ENCODE data around the gene SCIN. TPM values are rescaled to one million over a fixed set of nuclear protein-coding genes. Genes with fewer than 3 reads are reported as not detected.

The SCIN gene
- total RNA-seq, 1 donor from 2014 or later = 0.26 TPM

GRCh38 chr7:12594122-12594897, 23.8 kb downstream of the SCIN start:
- TF ChIP-seq CTCF (IDR thresholded peaks at IDR 0.05; ENCODE audit: insufficient read depth, low read length, severe bottlenecking) = no peak

GRCh38 chr7:12595148-12595547, 24.6 kb downstream of the SCIN start:
- TF ChIP-seq CTCF (IDR thresholded peaks at IDR 0.05; ENCODE audit: insufficient read depth, low read length, severe bottlenecking) = no peak
- DNase-seq (ENCODE audit: low read depth) (no peak), FAIRE-seq (no peak)
- Histone ChIP-seq H3K36me3 (ENCODE audit: control insufficient read depth, insufficient read depth, low read length) (no peaks in the 10 kb centered on the region), H3K4me3 (ENCODE audit: low read depth, low read length) (no peak overlapping the region), H3K27me3 (ENCODE audit: control insufficient read depth, insufficient read depth, low read length) (no peaks in the 10 kb centered on the region)

More at GRCh38 chr7:12594122-12594897, 23.8 kb downstream of the SCIN start:
- DNase-seq (ENCODE audit: low read depth) = peak; percentile 10
- no peaks in the 10 kb centered on the region for H3K36me3 ChIP-seq (ENCODE audit: control insufficient read depth, insufficient read depth, low read length)
- no peak overlapping the region for H3K4me3 ChIP-seq (ENCODE audit: low read depth, low read length)
- no peaks in the 10 kb centered on the region for H3K27me3 ChIP-seq (ENCODE audit: control insufficient read depth, insufficient read depth, low read length)
- no peak for FAIRE-seq

- Histone ChIP-seq H3K27me3 (ENCODE audit: control insufficient read depth, insufficient read depth, low read length) (no peaks in the 10 kb centered on the region), H3K36me3 (ENCODE audit: control insufficient read depth, insufficient read depth, low read length) (no peaks in the 10 kb centered on the region), H3K4me3 (ENCODE audit: low read depth, low read length) (no peak overlapping the region)
- FAIRE-seq (no peak), DNase-seq (ENCODE audit: low read depth) (peak; percentile 72)
- no peak for TF ChIP-seq CTCF (IDR thresholded peaks at IDR 0.05; ENCODE audit: insufficient read depth, low read length, severe bottlenecking)
Measured at GRCh38 chr7:12596225-12596790, 25.8 kb downstream of the SCIN start.

GRCh38 chr7:12601302-12601869, 30.9 kb downstream of the SCIN start:
- FAIRE-seq = no peak
- TF ChIP-seq CTCF (IDR thresholded peaks at IDR 0.05; ENCODE audit: insufficient read depth, low read length, severe bottlenecking) = no peak

GRCh38 chr7:12607134-12607533, 36.6 kb downstream of the SCIN start:
- no peak for FAIRE-seq
- TF ChIP-seq CTCF (IDR thresholded peaks at IDR 0.05; ENCODE audit: insufficient read depth, low read length, severe bottlenecking) = no peak
- Histone ChIP-seq H3K36me3 (ENCODE audit: control insufficient read depth, insufficient read depth, low read length) (no peaks in the 10 kb centered on the region), H3K27me3 (ENCODE audit: control insufficient read depth, insufficient read depth, low read length) (no peaks in the 10 kb centered on the region), H3K4me3 (ENCODE audit: low read depth, low read length) (no peak overlapping the region)
- DNase-seq (ENCODE audit: low read depth) = no peak

More at GRCh38 chr7:12601302-12601869, 30.9 kb downstream of the SCIN start:
- DNase-seq (ENCODE audit: low read depth) = no peak
- no peaks in the 10 kb centered on the region for H3K27me3 ChIP-seq (ENCODE audit: control insufficient read depth, insufficient read depth, low read length)
- no peak overlapping the region for H3K4me3 ChIP-seq (ENCODE audit: low read depth, low read length)
- no peaks in the 10 kb centered on the region for H3K36me3 ChIP-seq (ENCODE audit: control insufficient read depth, insufficient read depth, low read length)
